Naive B cell (primary cell): ENCODE measurements around the gene SPATS2. TPM values are rescaled to one million over a fixed set of nuclear protein-coding genes. Genes with fewer than 3 reads are reported as not detected.

Source experiments
- ATAC-seq, 2 donors: fragments of 150-1000 bp; cut with Tn5 transposase; 2 replicates each; pipeline ENCODE4 v1.10.0; 2021; ENCODE audit warnings: low read depth in 2 of 2, mild to moderate bottlenecking in 2 of 2, moderate library complexity in 2 of 2
- DNase-seq: peaks from one replicate; pipeline ENCODE4 v3.0.0; 2022
- H3K27ac Mint-ChIP-seq, 6 donors: one replicate each; pipeline ENCODE4 v1.8.0; 2020 to 2022; ENCODE audit warnings: mild to moderate bottlenecking in 6 of 6, mixed read lengths in 6 of 6, moderate library complexity in 5 of 6, inconsistent platforms in 2 of 6
- H3K27me3 Mint-ChIP-seq, 3 donors: one replicate each; pipeline ENCODE4 v1.8.0; 2021 to 2022; ENCODE audit warnings: mixed read lengths in 3 of 3, mild to moderate bottlenecking in 1 of 3
- H3K36me3 Mint-ChIP-seq, 2 donors: one replicate each; pipeline ENCODE4 v1.8.0; 2020 to 2022; ENCODE audit warnings: mixed read lengths in 2 of 2, inconsistent platforms in 1 of 2, mild to moderate bottlenecking in 1 of 2
- H3K4me1 Mint-ChIP-seq, 3 donors: one replicate each; pipeline ENCODE4 v1.8.0; 2020 to 2022; ENCODE audit warnings: mixed read lengths in 3 of 3, inconsistent platforms in 1 of 3, mild to moderate bottlenecking in 1 of 3, moderate library complexity in 1 of 3
- H3K4me3 Mint-ChIP-seq, 8 donors: one replicate each; pipeline ENCODE4 v1.8.0; 2020 to 2022; ENCODE audit warnings: mild to moderate bottlenecking in 8 of 8, mixed read lengths in 8 of 8, moderate library complexity in 8 of 8, inconsistent platforms in 2 of 8
- H3K9me3 Mint-ChIP-seq, 7 donors: one replicate each; pipeline ENCODE4 v1.8.0; 2020 to 2022; ENCODE audit warnings: mixed read lengths in 7 of 7, mild to moderate bottlenecking in 5 of 7, inconsistent platforms in 2 of 7, moderate library complexity in 1 of 7
- polyA plus RNA-seq, 6 donors: library from polyadenylated mRNA; unstranded; fragments of 300-500 nt; fragmentation: Illumina TruSeq; gene quantifications; one replicate each; pipeline ENCODE4 v1.2.3, GENCODE V29; 2021; ENCODE audit warnings: low read depth in 6 of 6

The SPATS2 gene
- polyA plus RNA-seq, 6 donors from 2014 or later, result 1.9 to 11.4 (median 9.0) TPM

DNA sequence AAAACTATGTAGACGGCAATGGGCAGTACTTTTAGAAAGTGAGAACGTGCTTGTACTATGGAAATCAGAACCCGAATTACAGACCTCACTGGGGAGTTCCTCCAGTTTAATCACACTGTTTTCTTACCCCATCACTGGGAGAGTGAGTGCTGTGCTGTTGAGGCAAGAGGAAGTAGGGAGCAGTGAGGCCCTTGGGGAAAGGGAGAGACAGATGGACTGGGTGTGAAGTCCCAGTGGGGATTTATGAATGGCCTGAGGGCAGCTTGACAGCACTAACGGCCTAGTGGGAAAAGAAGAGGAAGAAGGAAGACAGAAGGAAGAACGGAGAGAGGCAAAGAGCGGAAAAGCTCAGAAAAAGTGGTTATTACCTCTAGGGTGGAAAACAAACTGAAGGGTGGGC is 195.0 kb downstream of the SPATS2 start:
- no peaks in the 10 kb centered on the region for H3K27me3 Mint-ChIP-seq

DNA sequence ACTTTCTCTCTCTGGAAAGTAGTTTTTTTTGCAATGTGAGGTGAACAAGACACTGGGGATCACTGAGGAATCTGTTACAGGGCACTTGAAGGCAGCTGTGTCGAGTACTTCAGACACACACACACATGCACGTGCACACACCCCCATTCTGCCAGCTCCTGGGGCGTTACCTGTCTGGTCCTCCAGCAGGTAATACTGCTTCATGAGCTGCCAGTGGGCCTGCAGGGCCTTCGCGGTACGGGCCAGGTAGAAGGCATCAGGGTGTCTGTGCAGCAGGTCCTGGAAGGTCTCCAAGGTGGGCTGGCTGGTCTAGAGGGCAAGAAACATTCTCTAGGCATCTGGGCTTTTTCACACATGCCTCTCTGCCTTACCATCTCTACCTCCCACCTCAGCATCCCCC is 195.6 kb downstream of the SPATS2 start:
- peaks cover 10 to 29% of the 10 kb centered on the region in 2 donors for H3K36me3 Mint-ChIP-seq
- ATAC-seq, result no peak
- no peak overlapping the region for H3K27ac Mint-ChIP-seq
- H3K4me3 Mint-ChIP-seq, result no peak overlapping the region
- H3K9me3 Mint-ChIP-seq, result no peaks in the 10 kb centered on the region
- peaks cover 15 to 24% (median 17%) of the 10 kb centered on the region in 3 donors for H3K4me1 Mint-ChIP-seq
- no peaks in the 10 kb centered on the region for H3K27me3 Mint-ChIP-seq
- DNase-seq, result no peak

More for the DNA sequence above, 195.0 kb downstream of the SPATS2 start:
- Mint-ChIP-seq H3K27ac (peak overlapping the region in 1 of 6 donors; percentile 49), H3K36me3 (peaks cover 10 to 27% of the 10 kb centered on the region in 2 donors), H3K9me3 (no peaks in the 10 kb centered on the region), H3K4me3 (no peak overlapping the region), H3K4me1 (peaks cover 11 to 19% (median 11%) of the 10 kb centered on the region in 3 donors)
- no peak for ATAC-seq
- DNase-seq, result no peak

DNA sequence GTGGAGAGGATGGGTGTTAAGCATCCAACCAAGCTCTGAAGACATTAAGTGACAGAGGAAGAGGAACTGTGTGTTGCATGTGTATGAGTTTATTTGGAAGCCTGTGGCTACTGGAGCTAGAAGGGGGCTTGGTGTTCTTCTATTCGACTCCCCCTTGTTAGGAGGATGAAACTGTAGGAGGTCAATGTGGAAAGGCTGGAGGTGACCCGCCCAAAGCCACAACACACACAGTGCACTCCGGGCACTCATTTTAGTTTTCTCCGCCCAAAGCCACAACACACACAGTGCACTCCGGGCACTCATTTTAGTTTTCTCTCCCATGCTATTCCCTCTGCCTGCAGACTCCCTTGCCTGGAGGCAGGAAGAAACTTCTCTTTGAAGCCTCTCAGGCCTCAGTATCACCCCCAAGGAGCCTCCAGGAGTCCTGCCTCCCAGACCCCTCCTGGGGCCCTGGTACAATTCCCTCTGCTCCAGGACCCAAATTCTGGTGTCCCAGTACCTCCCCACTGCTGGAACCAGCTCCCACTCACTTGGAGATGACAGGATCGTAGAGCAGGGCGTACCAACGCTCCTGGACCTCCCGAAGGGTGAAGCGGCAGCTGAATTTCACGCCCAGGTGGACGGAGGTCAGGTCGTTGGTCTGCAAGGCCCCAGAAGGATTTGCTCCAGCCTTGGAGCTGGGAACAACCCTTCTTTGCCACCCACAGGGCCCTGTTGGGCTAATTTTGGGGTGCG is 196.9 kb downstream of the SPATS2 start:
- H3K4me1 Mint-ChIP-seq, result peaks cover 26 to 36% (median 29%) of the 10 kb centered on the region in 3 donors
- peak overlapping the region in 4 of 8 donors; percentile 10 to 63 (median 46) for H3K4me3 Mint-ChIP-seq
- DNase-seq (no peak), ATAC-seq (no peak)
- no peaks in the 10 kb centered on the region for H3K27me3 Mint-ChIP-seq
- peak overlapping the region in 1 of 6 donors; percentile 16 for H3K27ac Mint-ChIP-seq
- peaks cover 10 to 27% of the 10 kb centered on the region in 2 donors for H3K36me3 Mint-ChIP-seq
- no peaks in the 10 kb centered on the region for H3K9me3 Mint-ChIP-seq

DNA sequence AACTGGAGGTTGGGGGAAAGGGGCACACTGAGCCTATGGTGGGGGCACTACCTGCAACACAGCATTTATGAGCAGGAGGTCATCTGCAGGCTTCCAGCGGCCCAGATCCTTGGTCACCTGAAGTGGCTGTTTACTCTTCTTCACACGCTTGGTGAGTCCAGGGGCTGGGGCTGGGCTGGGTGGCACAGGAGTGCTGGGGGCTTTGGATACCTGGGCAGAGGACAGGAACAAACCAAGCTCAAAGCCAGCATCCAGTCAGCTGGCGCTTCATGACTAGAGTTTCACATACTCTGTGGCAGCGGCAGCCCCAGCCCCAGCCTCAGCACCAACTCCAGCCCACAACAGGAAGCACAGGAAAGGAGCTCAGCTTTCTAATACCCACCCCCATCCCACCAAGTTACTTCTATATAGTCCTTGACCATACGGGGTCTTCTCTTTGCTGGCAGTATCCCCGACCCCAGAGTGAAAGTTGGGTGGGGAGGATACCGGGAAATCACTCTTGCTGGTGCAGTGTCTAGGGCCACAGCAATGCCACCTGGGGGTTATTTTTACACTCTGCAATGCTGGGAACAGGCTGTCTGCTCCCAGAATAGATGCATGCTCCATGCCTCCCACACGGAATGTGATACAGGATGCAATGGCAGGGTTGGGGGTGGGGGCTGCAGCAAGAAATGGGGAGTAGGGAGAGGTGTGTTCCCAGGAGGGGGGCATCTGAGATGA is 197.6 kb downstream of the SPATS2 start:
- Mint-ChIP-seq H3K9me3 (no peaks in the 10 kb centered on the region), H3K4me3 (peak overlapping the region in 2 of 8 donors; percentile 24 to 29), H3K36me3 (peaks cover 10 to 20% of the 10 kb centered on the region in 2 donors), H3K4me1 (peaks cover 26 to 40% (median 29%) of the 10 kb centered on the region in 3 donors), H3K27me3 (no peaks in the 10 kb centered on the region), H3K27ac (no peak overlapping the region)
- ATAC-seq (no peak), DNase-seq (no peak)

DNA sequence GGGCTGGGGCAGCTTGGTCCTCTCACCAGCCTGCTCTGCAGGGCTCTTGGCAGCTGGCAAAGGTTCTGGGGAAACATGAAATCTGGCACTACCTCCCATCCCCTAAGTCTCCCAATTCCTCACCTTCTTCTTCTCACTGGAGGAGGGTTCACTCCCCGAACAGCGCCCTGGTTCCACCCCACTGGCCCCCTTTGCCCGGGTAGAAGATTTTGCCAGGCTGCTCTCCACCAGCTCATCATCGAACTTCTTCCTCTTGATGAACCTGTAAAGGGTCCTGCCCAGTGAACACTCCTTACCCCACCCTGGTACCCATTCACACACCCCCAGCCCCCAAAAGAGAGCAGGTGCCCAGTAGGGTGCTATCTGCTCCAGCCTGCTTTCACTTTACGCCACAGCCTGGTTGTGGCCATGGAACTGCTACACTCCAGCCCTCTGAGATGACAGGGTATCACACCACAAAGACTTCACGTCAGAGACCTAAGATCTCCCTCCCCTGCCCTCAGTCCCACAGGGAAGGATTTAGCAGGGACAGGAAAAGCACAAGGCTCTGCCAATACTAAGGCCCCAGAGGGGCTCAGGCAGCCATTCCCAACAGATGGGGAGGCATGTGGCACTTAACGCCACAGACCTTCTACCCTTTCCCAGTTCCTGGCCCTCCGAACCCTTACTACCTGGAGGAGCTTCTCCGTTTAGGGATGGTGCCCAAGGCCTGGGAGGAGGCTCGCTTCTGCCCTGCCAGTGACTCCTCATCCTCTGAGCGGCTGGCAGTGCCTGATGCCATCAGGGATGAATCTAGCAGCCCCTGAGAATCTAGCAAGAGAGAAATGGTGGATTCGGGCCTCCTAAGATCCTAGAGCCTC is 198.4 kb downstream of the SPATS2 start:
- Mint-ChIP-seq H3K4me1 (peaks cover 30 to 46% (median 32%) of the 10 kb centered on the region in 3 donors), H3K27me3 (no peaks in the 10 kb centered on the region), H3K4me3 (peak overlapping the region in 2 of 8 donors; percentile 54 to 66), H3K27ac (no peak overlapping the region), H3K36me3 (peaks cover 9 to 15% of the 10 kb centered on the region in 2 donors), H3K9me3 (no peaks in the 10 kb centered on the region)
- DNase-seq, result no peak
- no peak for ATAC-seq

DNA sequence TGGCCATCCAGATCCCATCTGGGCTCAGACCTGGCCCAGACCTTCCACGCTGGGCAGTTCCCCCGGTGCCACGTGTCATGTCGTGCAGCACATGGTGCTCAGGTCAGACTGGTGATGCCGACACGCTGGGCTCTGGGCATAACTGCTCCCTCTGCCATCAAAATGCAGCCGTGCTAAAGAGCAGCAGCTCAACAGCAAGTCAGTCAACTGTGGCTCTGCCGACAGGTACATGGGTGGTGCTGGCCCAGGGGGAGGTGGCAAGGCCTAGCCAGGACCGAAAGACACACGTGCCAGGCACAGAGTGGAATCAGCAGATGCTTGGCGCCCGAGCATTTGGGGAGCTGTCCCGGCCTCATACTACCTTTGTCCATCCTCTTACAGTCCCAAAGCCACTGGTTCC is 199.1 kb downstream of the SPATS2 start:
- Mint-ChIP-seq H3K4me1 (peaks cover 35 to 47% (median 40%) of the 10 kb centered on the region in 3 donors), H3K9me3 (no peaks in the 10 kb centered on the region), H3K4me3 (peak overlapping the region in 6 of 8 donors; percentile 54 to 99 (median 88)), H3K36me3 (peaks cover 4 to 15% of the 10 kb centered on the region in 2 donors), H3K27ac (peak overlapping the region in 2 of 6 donors; percentile 7 to 98), H3K27me3 (no peaks in the 10 kb centered on the region)
- DNase-seq, result no peak
- ATAC-seq, result no peak

DNA sequence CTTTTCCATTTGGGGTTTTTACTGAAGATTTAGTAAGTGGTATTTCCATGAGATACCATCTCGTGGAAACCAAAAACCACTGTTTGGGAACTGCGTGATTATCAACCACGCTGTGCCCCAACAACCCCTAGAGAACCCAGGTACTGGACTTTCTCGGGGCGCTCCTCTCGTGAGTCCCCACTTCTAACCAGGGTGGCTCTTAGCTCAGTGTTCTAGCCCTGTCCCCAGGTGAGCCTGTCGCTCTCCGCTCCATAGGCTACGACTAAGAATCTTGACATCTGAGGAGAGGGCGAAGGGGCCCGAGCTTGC is 200.0 kb downstream of the SPATS2 start:
- peaks cover 42 to 47% (median 47%) of the 10 kb centered on the region in 3 donors for H3K4me1 Mint-ChIP-seq
- DNase-seq (no peak), ATAC-seq (peak in 1 of 2 donors; percentile 1)
- H3K27ac Mint-ChIP-seq, result peak overlapping the region; percentile 97 to 99 (median 98)
- H3K36me3 Mint-ChIP-seq, result peaks cover 2 to 12% of the 10 kb centered on the region in 2 donors
- H3K4me3 Mint-ChIP-seq, result peak overlapping the region; percentile 98 to 100 (median 99)
- H3K9me3 Mint-ChIP-seq, result no peaks in the 10 kb centered on the region
- no peaks in the 10 kb centered on the region for H3K27me3 Mint-ChIP-seq

DNA sequence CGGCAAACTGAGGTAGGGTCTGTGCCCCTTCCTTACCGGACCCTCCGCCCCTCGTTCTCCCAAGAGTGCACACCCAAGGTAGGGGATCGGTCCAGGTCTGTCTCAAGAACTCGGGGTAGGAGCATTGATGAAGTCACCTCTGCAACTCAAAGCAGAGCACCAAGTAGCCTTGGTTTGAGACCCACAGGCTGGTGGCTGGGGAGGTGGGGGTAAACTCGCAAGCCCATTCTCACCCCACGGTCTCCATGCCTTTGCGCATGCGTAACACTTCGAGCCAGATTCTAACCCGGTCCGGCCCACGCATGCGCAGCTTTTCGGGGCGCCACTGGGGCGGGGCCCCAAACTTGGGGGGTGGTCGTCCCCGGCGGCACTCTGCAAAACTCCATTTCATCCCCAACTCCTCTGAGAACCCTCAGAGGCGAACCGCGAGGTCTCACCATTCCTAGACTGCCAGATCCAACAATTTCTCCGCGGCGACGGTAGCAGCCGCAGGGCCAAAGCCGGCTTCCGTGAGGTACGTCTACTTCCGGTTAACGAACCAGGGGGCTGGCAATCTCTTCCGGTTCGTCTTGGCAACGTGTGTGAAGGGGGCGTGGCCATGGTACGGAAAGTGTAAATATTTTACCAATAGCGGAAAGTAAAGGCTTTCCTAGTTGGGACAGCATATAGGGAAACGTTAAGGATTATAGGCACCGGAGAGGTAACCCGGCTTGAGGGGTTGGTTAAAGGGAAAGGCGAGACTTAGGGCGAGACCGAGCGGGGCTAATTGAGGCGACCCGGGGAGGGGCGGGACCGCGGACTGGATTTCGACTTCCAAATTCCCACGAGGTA is 200.6 kb downstream of the SPATS2 start, which contains the start of gene MCRS1:
Gene MCRS1, minus strand, starts transcription at position 532 of the 831 bp plus-strand sequence. CDS start 1,411 bp downstream, outside the sequence.
- no peaks in the 10 kb centered on the region for H3K27me3 Mint-ChIP-seq
- peaks cover 42 to 47% (median 47%) of the 10 kb centered on the region in 3 donors for H3K4me1 Mint-ChIP-seq
- peaks cover 0 to 7% of the 10 kb centered on the region in 2 donors for H3K36me3 Mint-ChIP-seq
- peak; percentile 93 to 94 for ATAC-seq
- DNase-seq, result peak; percentile 89
- peak within 1 kb of the TSS; percentile 97 to 99 (median 98) for H3K27ac Mint-ChIP-seq
- H3K9me3 Mint-ChIP-seq, result no peaks in the 10 kb centered on the region
- H3K4me3 Mint-ChIP-seq, result peak within 1 kb of the TSS; percentile 98 to 100 (median 99)

DNA sequence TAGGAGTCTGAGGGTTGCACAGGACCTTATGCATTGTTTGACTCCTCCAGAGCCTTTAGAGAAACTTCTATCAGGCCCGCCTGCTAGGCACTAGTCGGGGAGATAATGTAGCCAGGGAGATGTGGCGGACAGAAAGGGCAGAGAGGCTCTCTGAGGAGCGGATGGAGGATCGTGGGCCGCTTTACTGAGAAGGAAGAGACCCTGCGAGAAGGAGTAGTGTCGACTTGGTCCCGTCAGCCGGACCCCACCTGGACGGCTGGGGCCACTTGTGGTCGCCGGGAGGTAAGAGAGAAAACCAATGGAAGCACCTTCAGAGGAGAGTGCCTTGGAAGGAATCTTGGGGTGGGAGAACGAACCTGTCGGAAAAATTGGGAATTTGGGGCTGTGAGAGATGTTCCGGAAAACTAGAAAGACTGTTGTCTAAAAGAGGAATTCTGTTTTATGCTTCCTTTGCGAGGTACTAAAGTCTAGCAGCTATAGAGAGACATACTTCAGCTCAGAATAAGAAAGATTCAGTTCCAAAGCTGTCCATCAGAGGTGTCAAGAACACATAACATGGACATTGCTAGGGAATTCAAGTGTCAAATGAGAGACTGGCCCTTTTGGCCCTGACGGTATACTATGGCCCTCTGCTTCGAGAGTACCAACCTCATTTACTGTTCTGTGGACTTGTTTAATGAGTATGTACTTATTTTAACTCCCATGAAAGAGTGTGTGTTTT is 201.3 kb downstream of the SPATS2 start:
- DNase-seq, result no peak
- H3K9me3 Mint-ChIP-seq, result no peaks in the 10 kb centered on the region
- H3K36me3 Mint-ChIP-seq, result peaks cover 0 to 7% of the 10 kb centered on the region in 2 donors
- H3K4me3 Mint-ChIP-seq, result peak overlapping the region; percentile 98 to 100 (median 99)
- H3K27ac Mint-ChIP-seq, result peak overlapping the region; percentile 97 to 99 (median 98)
- peak; percentile 11 to 16 for ATAC-seq
- peaks cover 42 to 47% (median 47%) of the 10 kb centered on the region in 3 donors for H3K4me1 Mint-ChIP-seq
- no peaks in the 10 kb centered on the region for H3K27me3 Mint-ChIP-seq
